Transverse colon (tissue), 4 donors: ENCODE data around the gene PAOX. TPM values are rescaled to one million over a fixed set of nuclear protein-coding genes. Genes with fewer than 3 reads are reported as not detected.
A peak's percentile ranks its signal among the peaks of the same experiment; 100 is the strongest.

Source experiments
- DNase-seq: peaks from one replicate; pipeline ENCODE4 v3.0.0-alpha.2; 2019
- H3K27ac ChIP-seq, 4 donors: fragments of 200-600 bp; sonication (generic); 2 replicates each; pipeline ENCODE4 v1.5.1; 2016 to 2018; ENCODE audit warnings: inconsistent platforms in 4 of 4
- H3K27me3 ChIP-seq: fragments of 200-600 bp; sonication (generic); 2 replicates; pipeline ENCODE4 v1.5.1; 2017; ENCODE audit warnings: inconsistent platforms
- H3K36me3 ChIP-seq, 4 donors: fragments of 200-600 bp; sonication (generic); 2 replicates each; pipeline ENCODE4 v1.5.1; 2017 to 2019; ENCODE audit warnings: inconsistent platforms in 4 of 4
- H3K4me1 ChIP-seq, 4 donors: fragments of 200-600 bp; sonication (generic); 2 replicates each; pipeline ENCODE4 v1.5.1; 2017 to 2020; ENCODE audit warnings: inconsistent platforms in 4 of 4
- H3K4me3 ChIP-seq, 4 donors: fragments of 200-600 bp; sonication (generic); 1 replicate in 1 of 4; 2 replicates in 3 of 4; pipeline versions ENCODE4 v1.5.1 to v1.6.1; 2017 to 2019; ENCODE audit warnings: inconsistent platforms in 4 of 4
- H3K9me3 ChIP-seq, 2 donors: fragments of 200-600 bp; sonication (generic); 2 replicates each; pipeline ENCODE4 v1.5.1; 2017 to 2019; ENCODE audit warnings: inconsistent platforms in 2 of 2
- CTCF ChIP-seq, 5 experiments: fragments of 200-600 bp in 3 of 5; fragments of 450-650 bp in 2 of 5; sonication (generic) in 3 of 5; IDR thresholded peaks; 1 replicate in 2 of 5; 2 replicates in 3 of 5; pipeline ENCODE4 v1.5.1; 2016 to 2017; ENCODE audit warnings: antibody characterized with exemption in 5 of 5, inconsistent platforms in 3 of 5, mild to moderate bottlenecking in 2 of 5, moderate library complexity in 1 of 5
- EP300 ChIP-seq: sonication (generic); formaldehyde crosslinking; IDR thresholded peaks from one replicate; pipeline ENCODE4 v1.6.1; 2017; ENCODE audit warnings: antibody characterized with exemption, low read depth
- POLR2A ChIP-seq: fragments of 450-650 bp; IDR thresholded peaks from one replicate; pipeline ENCODE4 v1.6.1; 2016; ENCODE audit warnings: antibody characterized with exemption, mild to moderate bottlenecking, moderate library complexity
- POLR2AphosphoS5 ChIP-seq, 3 donors: sonication (generic); formaldehyde crosslinking; IDR thresholded peaks; one replicate each; pipeline ENCODE4 v1.6.1; 2016; ENCODE audit warnings: antibody characterized with exemption in 3 of 3
- WGBS, 2 donors: methylation state at CpG; one replicate each; pipeline ENCODE4 v1.1.5; 2018; ENCODE audit warnings: low coverage in 1 of 2; 5-methylcytosine and 5-hydroxymethylcytosine counted together
- in situ Hi-C, 4 donors: fragments of 200-750 bp; cut with MboI; loops; one replicate each; pipeline versions ENCODE4 v1.15.0 to v1.15.1; 2017; ENCODE audit warnings: low sequenced_read_pairs in 3 of 4, low pct_ligation_motif_present in 1 of 4, low pct_unique_long_range_greater_than_20kb in 1 of 4
- intact Hi-C: fragments of 100-400 bp; cut with DNase I; formaldehyde crosslinking; loops from one replicate; pipeline ENCODE4 v1.15.1; 2023; ENCODE audit warnings: low total_unique reads
- total RNA-seq, 4 donors: library from RNA; depleted of rRNA; stranded (reverse); fragments of >200 nt; gene quantifications; one replicate each; pipeline ENCODE4 v1.1.0, GENCODE V29; 2016

Gene PAOX
- total RNA-seq, 4 donors from 2014 or later = 11.3 to 32.4 (median 17.1) TPM

- peak overlapping the region in 2 of 4 donors; percentile 17 to 65 for H3K27ac ChIP-seq
- no peak overlapping the region for H3K4me3 ChIP-seq
- TF ChIP-seq POLR2A (no peak), POLR2AphosphoS5 (IDR thresholded peaks at IDR 0.05) (no peak), CTCF (IDR thresholded peaks at IDR 0.05) (no peak), EP300 (no peak)
- WGBS, 2 donors = 86% methylated on average over 12 of the region's 12 CpGs; no CpG with 5 or more reads in 1 of the 2 donors
- in situ Hi-C loops (no loop called here), intact Hi-C loops (no loop called here)
- no peaks in the 10 kb centered on the region for H3K9me3 ChIP-seq
- H3K4me1 ChIP-seq = peaks cover 0 to 4% (median 0%) of the 10 kb centered on the region in 4 donors
- H3K27me3 ChIP-seq = no peaks in the 10 kb centered on the region
- no peak for DNase-seq
- peaks cover 0 to 42% (median 5%) of the 10 kb centered on the region in 4 donors for H3K36me3 ChIP-seq
Measured at GRCh38 chr10:133401500-133401899, 22.4 kb downstream of the PAOX start.

GRCh38 chr10:133401981-133402725 lies 23.1 kb downstream of the PAOX start:
- Histone ChIP-seq H3K36me3 (peaks cover 0 to 42% (median 5%) of the 10 kb centered on the region in 4 donors), H3K9me3 (no peaks in the 10 kb centered on the region), H3K27ac (peak overlapping the region in 1 of 4 donors; percentile 65), H3K27me3 (no peaks in the 10 kb centered on the region), H3K4me3 (no peak overlapping the region), H3K4me1 (peaks cover 0 to 4% (median 0%) of the 10 kb centered on the region in 4 donors)
- no peak for DNase-seq
- TF ChIP-seq EP300 = no peak
- no peak for TF ChIP-seq CTCF (IDR thresholded peaks at IDR 0.05)
- no peak for TF ChIP-seq POLR2A
- TF ChIP-seq POLR2AphosphoS5 (IDR thresholded peaks at IDR 0.05) = no peak
- intact Hi-C loops = no loop called here
- in situ Hi-C loops = no loop called here
- WGBS, 2 donors = 95% methylated on average over 18 of the region's 21 CpGs; no CpG with 5 or more reads in 1 of the 2 donors

- Histone ChIP-seq H3K9me3 (no peaks in the 10 kb centered on the region), H3K27me3 (no peaks in the 10 kb centered on the region), H3K27ac (no peak overlapping the region), H3K4me1 (peaks cover 0 to 4% (median 0%) of the 10 kb centered on the region in 4 donors), H3K36me3 (peaks cover 0 to 49% (median 8%) of the 10 kb centered on the region in 4 donors), H3K4me3 (no peak overlapping the region)
- 82 to 89% methylated on average over 11 to 16 of the region's 16 CpGs for WGBS, 2 donors
- TF ChIP-seq POLR2A = no peak
- in situ Hi-C loops (no loop called here), intact Hi-C loops (no loop called here)
- no peak for DNase-seq
Measured at GRCh38 chr10:133403359-133403758, 24.3 kb downstream of the PAOX start.

GRCh38 chr10:133403784-133404183 lies 24.7 kb downstream of the PAOX start:
- peaks cover 0 to 49% (median 6%) of the 10 kb centered on the region in 4 donors for H3K36me3 ChIP-seq

More at GRCh38 chr10:133403784-133404183, 24.7 kb downstream of the PAOX start:
- peaks cover 0 to 4% (median 0%) of the 10 kb centered on the region in 4 donors for H3K4me1 ChIP-seq
- WGBS, 2 donors = 92 to 96% methylated on average over 5 of the region's 5 CpGs
- H3K4me3 ChIP-seq = no peak overlapping the region
- DNase-seq = no peak
- intact Hi-C loops = no loop called here
- H3K27me3 ChIP-seq = no peaks in the 10 kb centered on the region
- no peak overlapping the region for H3K27ac ChIP-seq
- no peaks in the 10 kb centered on the region for H3K9me3 ChIP-seq
- TF ChIP-seq POLR2A (no peak), POLR2AphosphoS5 (IDR thresholded peaks at IDR 0.05) (no peak), CTCF (IDR thresholded peaks at IDR 0.05) (no peak), EP300 (no peak)
- in situ Hi-C loops = no loop called here
